Neural crest cell (in vitro differentiated cells): Measurements from ENCODE around the gene HTT-AS. TPM values are rescaled to one million over a fixed set of nuclear protein-coding genes. Genes with fewer than 3 reads are reported as not detected.

Experiments
- DNase-seq: peaks from one replicate; pipeline ENCODE4 v3.0.0; 2021; ENCODE audit warnings: low read depth, mixed read lengths, low spot score
- H3K27ac Mint-ChIP-seq: one replicate; pipeline ENCODE4 v1.8.0; 2021; ENCODE audit warnings: mild to moderate bottlenecking, mixed read lengths; ENCODE audit not compliant: unreplicated experiment
- H3K27me3 Mint-ChIP-seq: 2 replicates; pipeline ENCODE4 v1.8.0; 2021; ENCODE audit warnings: low read depth, mild to moderate bottlenecking, mixed read lengths
- H3K36me3 Mint-ChIP-seq: 2 replicates; pipeline ENCODE4 v1.8.0; 2021; ENCODE audit warnings: low read depth, mild to moderate bottlenecking, mixed read lengths
- H3K4me1 Mint-ChIP-seq: 2 replicates; pipeline ENCODE4 v1.8.0; 2021; ENCODE audit warnings: mixed read lengths
- H3K4me3 Mint-ChIP-seq: one replicate; pipeline ENCODE4 v1.8.0; 2021; ENCODE audit warnings: mild to moderate bottlenecking, mixed read lengths
- H3K9me3 Mint-ChIP-seq: 2 replicates; pipeline ENCODE4 v1.8.0; 2021; ENCODE audit warnings: mixed read lengths
- CTCF ChIP-seq: fragments of 200-600 bp; sonication (generic); conservative IDR thresholded peaks from 2 replicates; pipeline ENCODE4 v1.5.0; 2021; ENCODE audit warnings: antibody characterized with exemption, mild to moderate bottlenecking
- total RNA-seq: library from RNA; stranded (reverse); gene quantifications from 2 replicates; pipeline ENCODE4 v1.2.1, GENCODE V29; 2021

Gene HTT-AS
- total RNA-seq, 1 donor from 2014 or later = not detected

GRCh38 chr4:3087115-3087797, 12.9 kb upstream of the HTT-AS start:
- TF ChIP-seq CTCF = no peak
- H3K27me3 Mint-ChIP-seq = no peaks in the 10 kb centered on the region
- H3K27ac Mint-ChIP-seq = no peak overlapping the region
- H3K4me1 Mint-ChIP-seq = no peaks in the 10 kb centered on the region
- H3K36me3 Mint-ChIP-seq = peaks cover 15% of the 10 kb centered on the region
- H3K4me3 Mint-ChIP-seq = no peak overlapping the region
- DNase-seq = no peak
- H3K9me3 Mint-ChIP-seq = no peaks in the 10 kb centered on the region

GRCh38 chr4:3085948-3086670, 11.8 kb upstream of the HTT-AS start:
- Mint-ChIP-seq H3K4me3 (no peak overlapping the region), H3K9me3 (no peaks in the 10 kb centered on the region), H3K27me3 (no peaks in the 10 kb centered on the region), H3K4me1 (peaks cover 2% of the 10 kb centered on the region), H3K36me3 (peaks cover 10% of the 10 kb centered on the region), H3K27ac (no peak overlapping the region)
- TF ChIP-seq CTCF = no peak
- DNase-seq = no peak

- Mint-ChIP-seq H3K4me1 (peaks cover 4% of the 10 kb centered on the region), H3K27me3 (no peaks in the 10 kb centered on the region), H3K36me3 (peaks cover 6% of the 10 kb centered on the region), H3K27ac (no peak overlapping the region), H3K4me3 (no peak overlapping the region), H3K9me3 (no peaks in the 10 kb centered on the region)
- no peak for TF ChIP-seq CTCF
- DNase-seq = no peak
Measured at GRCh38 chr4:3083732-3084131, 9.4 kb upstream of the HTT-AS start.

GRCh38 chr4:3082925-3083515, 8.7 kb upstream of the HTT-AS start:
- Mint-ChIP-seq H3K27ac (no peak overlapping the region), H3K4me3 (no peak overlapping the region), H3K36me3 (peaks cover 4% of the 10 kb centered on the region)

GRCh38 chr4:3079694-3080123, 5.4 kb upstream of the HTT-AS start:
- H3K36me3 Mint-ChIP-seq = no peaks in the 10 kb centered on the region
- H3K9me3 Mint-ChIP-seq = no peaks in the 10 kb centered on the region
- no peak overlapping the region for H3K27ac Mint-ChIP-seq
- no peak for TF ChIP-seq CTCF
- no peak overlapping the region for H3K4me3 Mint-ChIP-seq
- DNase-seq = no peak
- H3K27me3 Mint-ChIP-seq = no peaks in the 10 kb centered on the region
- peaks cover 30% of the 10 kb centered on the region for H3K4me1 Mint-ChIP-seq

More at GRCh38 chr4:3082925-3083515, 8.7 kb upstream of the HTT-AS start:
- Mint-ChIP-seq H3K4me1 (peaks cover 6% of the 10 kb centered on the region), H3K27me3 (no peaks in the 10 kb centered on the region), H3K9me3 (no peaks in the 10 kb centered on the region)
- no peak for DNase-seq
- no peak for TF ChIP-seq CTCF
